Suprapubic skin (tissue), 3 donors: ENCODE data around the gene GNA12.

Source experiments
- CTCF ChIP-seq, 2 donors: fragments of 200-600 bp in 1 of 2; fragments of 450-650 bp in 1 of 2; sonication (generic) in 1 of 2; IDR thresholded peaks; one replicate each; pipeline ENCODE4 v1.5.1; 2016 to 2019; ENCODE audit warnings: antibody characterized with exemption in 2 of 2, mild to moderate bottlenecking in 1 of 2, moderate library complexity in 1 of 2
- EP300 ChIP-seq: sonication (generic); formaldehyde crosslinking; IDR thresholded peaks from one replicate; pipeline ENCODE4 v1.6.1; 2017; ENCODE audit warnings: antibody characterized with exemption
- POLR2A ChIP-seq, 2 donors: fragments of 450-650 bp; IDR thresholded peaks; one replicate each; pipeline ENCODE4 v1.6.1; 2017; ENCODE audit warnings: antibody characterized with exemption in 2 of 2, mild to moderate bottlenecking in 2 of 2, moderate library complexity in 2 of 2

- TF ChIP-seq POLR2A (IDR thresholded peaks at IDR 0.05), result no peak
- TF ChIP-seq EP300, result no peak
- no peak for TF ChIP-seq CTCF (IDR thresholded peaks at IDR 0.05)
Observed at GRCh38 chr7:2735744-2736143, 108.4 kb downstream of the GNA12 start.
